Measurements from ENCODE around the gene SYNDIG1L.
A peak's percentile ranks its signal among the peaks of the same experiment; 100 is the strongest.

Gene SYNDIG1L

DNA sequence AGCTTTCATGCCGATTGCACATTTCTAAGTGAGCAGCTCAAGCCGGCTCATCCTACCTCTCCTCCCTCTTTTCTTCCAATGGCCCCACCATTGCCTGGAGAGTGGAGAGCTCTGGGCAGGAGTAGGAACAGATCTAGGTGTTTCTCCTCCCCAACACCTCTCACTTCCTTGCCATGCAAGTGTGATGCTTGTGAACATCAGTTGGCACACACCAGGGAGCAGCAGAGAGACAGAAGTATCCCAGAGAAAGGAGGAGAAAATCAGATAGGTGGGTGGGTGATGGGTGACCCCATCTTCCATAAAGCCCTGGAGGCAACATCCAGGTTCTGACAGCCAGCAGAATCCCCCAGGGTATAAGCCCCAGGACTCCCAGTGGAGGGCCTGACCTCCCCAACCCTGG is 39.3 kb upstream of the SYNDIG1L start:
- H3K4me3 ChIP-seq (replicated peaks; ENCODE audit: low read depth, low read length) = no peak overlapping the region
- TF ChIP-seq CTCF (IDR thresholded peaks at IDR 0.05; ENCODE audit: low read length, missing control alignments) = no peak
- DNase-seq (ENCODE audit: low read depth) = no peak

- H3K4me3 ChIP-seq (replicated peaks; ENCODE audit: low read depth, low read length) = no peak overlapping the region
- no peak for DNase-seq (ENCODE audit: low read depth)
- no peak for TF ChIP-seq CTCF (IDR thresholded peaks at IDR 0.05; ENCODE audit: low read length, missing control alignments)
These were observed 38.8 kb upstream of the SYNDIG1L start for GRCh38 chr14:74464785-74465184.

- H3K4me3 ChIP-seq (replicated peaks; ENCODE audit: low read depth, low read length) = no peak overlapping the region
- DNase-seq (ENCODE audit: low read depth) = no peak
- TF ChIP-seq CTCF (IDR thresholded peaks at IDR 0.05; ENCODE audit: low read length, missing control alignments) = no peak
These were observed 37.7 kb upstream of the SYNDIG1L start for GRCh38 chr14:74463697-74464096.

DNA sequence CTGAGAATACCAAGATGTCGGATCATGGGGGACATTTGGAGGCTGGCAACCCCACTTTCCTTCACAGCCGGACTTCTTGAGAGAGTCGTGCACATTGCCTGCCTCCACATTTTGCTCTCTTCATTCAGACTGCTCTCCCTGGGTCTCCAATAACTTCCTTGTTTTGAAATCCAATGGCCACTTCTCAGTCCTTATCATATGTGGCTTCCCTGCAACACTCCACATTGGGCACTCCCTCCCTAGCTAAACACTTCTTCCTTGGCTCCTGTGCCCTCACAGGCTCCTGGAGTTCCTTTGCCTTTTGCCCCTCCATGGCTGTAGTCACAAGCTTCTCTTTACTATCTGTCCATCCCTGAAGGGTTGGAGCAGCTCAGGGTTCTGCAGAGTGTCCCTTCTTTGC is 37.0 kb upstream of the SYNDIG1L start:
- no peak for DNase-seq (ENCODE audit: low read depth)
- no peak overlapping the region for H3K4me3 ChIP-seq (replicated peaks; ENCODE audit: low read depth, low read length)
- TF ChIP-seq CTCF (IDR thresholded peaks at IDR 0.05; ENCODE audit: low read length, missing control alignments) = no peak

- H3K4me3 ChIP-seq (replicated peaks; ENCODE audit: low read depth, low read length) = no peak overlapping the region
- no peak for DNase-seq (ENCODE audit: low read depth)
These were observed 34.0 kb upstream of the SYNDIG1L start for GRCh38 chr14:74459976-74460375.

DNA sequence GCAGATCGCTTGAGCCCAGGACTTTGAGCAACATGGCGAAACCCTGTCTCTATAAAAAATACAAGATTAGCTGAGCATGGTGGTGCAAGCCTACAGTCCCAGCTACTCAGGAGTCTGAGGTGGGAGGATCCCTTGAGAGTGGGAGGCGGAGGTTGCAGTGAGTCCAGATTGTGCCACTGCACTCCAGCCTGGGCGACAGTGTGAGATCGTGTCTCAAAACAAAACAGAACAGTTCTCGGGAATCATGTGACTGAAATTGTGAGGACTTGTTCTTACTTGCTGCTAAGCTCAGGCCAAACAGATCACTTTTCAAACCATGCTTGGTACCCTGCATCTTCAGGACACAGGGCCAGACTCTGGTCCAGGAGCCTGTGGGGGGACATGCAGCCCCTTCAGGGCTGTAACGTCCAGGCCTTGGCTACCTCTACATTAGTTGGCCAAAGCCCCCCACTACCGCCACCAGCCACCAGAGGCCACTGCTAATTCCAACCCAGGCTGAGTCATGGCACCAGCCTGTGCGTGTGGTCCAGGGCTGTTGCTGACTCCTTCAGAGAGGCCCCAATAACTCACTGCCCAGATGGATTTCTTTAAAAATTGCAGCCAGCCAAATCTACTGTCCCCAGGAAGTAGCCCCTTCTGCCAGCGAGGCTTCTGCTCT is 33.4 kb upstream of the SYNDIG1L start:
- peak; percentile 78 for TF ChIP-seq CTCF (IDR thresholded peaks at IDR 0.05; ENCODE audit: low read length, missing control alignments)
- peak; percentile 64 for DNase-seq (ENCODE audit: low read depth)
- no peak overlapping the region for H3K4me3 ChIP-seq (replicated peaks; ENCODE audit: low read depth, low read length)

More at GRCh38 chr14:74459976-74460375, 34.0 kb upstream of the SYNDIG1L start:
- no peak for TF ChIP-seq CTCF (IDR thresholded peaks at IDR 0.05; ENCODE audit: low read length, missing control alignments)

DNA sequence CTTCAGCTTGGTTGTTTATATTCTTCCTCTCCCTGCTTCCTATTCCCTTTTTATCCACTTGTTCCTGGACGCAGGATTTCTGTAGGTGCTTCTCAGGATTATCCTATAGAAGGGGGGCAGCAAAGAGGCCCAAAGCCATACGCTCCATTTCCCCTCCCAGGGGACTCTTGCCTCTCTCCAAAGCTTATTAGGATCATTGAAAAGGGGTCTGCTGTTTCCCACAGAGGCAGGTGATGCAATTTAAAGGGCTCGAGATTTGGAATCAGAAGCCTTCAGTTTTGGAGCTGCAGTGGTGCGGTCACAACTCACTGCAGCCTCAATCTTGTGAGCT is 31.5 kb upstream of the SYNDIG1L start:
- no peak overlapping the region for H3K4me3 ChIP-seq (replicated peaks; ENCODE audit: low read depth, low read length)
- TF ChIP-seq CTCF (IDR thresholded peaks at IDR 0.05; ENCODE audit: low read length, missing control alignments) = no peak
- no peak for DNase-seq (ENCODE audit: low read depth)
